ENCODE measurements around the gene PCDH15.

DNA sequence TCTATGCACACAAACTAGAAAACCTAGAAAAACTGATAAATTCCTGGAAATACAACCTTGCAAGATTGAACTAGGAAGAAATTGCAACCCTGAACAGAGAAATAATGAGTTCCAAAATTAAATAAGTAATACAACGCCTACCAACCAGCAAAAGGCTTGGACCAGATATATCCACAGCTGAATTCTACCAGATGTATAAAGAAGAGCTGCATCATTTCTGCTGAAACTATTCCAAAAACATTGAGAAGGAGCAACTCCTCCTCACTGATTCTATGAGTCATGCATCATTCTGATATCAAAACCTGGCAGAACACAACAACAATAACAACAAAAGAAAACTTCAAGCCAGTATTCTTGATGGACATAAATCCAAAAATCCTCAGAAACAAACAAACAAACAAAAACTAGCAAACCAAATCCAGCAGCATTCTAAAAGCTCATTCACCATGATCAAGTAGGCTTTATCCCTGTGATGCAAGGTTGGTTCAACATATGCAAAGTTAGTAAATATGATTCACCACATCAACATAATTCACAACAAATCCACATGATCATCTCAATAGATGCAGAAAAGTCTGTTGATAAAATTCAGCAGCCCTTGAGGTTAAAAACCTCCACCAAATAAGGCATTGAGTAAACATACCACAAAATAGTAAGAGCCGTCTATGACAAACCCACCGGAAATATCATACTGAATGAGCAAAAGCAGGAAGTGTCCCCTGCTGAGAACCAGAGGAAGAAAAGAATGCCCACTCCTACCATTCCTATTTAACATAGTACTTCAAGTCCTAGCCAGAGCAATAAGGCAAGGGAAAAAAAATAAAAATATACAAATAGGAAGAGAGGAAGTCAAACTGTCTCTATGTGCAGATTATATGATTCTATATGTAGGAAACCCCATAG is 98.2 kb downstream of the PCDH15 start:
- TF ChIP-seq, protein P1, sequence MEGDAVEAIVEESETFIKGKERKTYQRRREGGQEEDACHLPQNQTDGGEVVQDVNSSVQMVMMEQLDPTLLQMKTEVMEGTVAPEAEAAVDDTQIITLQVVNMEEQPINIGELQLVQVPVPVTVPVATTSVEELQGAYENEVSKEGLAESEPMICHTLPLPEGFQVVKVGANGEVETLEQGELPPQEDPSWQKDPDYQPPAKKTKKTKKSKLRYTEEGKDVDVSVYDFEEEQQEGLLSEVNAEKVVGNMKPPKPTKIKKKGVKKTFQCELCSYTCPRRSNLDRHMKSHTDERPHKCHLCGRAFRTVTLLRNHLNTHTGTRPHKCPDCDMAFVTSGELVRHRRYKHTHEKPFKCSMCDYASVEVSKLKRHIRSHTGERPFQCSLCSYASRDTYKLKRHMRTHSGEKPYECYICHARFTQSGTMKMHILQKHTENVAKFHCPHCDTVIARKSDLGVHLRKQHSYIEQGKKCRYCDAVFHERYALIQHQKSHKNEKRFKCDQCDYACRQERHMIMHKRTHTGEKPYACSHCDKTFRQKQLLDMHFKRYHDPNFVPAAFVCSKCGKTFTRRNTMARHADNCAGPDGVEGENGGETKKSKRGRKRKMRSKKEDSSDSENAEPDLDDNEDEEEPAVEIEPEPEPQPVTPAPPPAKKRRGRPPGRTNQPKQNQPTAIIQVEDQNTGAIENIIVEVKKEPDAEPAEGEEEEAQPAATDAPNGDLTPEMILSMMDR (conservative IDR thresholded peaks at IDR 0.05; ENCODE audit: low read length) = no peak
- no peak for TF ChIP-seq EZH2phosphoT487 (IDR thresholded peaks at IDR 0.05; ENCODE audit: borderline replicate concordance)

Measured in Loucy (cell line).